GM18868 (cell line): Measurements from ENCODE around the gene IFFO2.

Experiments used
- ATAC-seq: cut with Tn5 transposase; IDR thresholded peaks from one replicate; pipeline ENCODE4 v1.9.1; 2021; ENCODE audit warnings: mild to moderate bottlenecking, moderate library complexity; ENCODE audit not compliant: unreplicated experiment

IFFO2 gene

GRCh38 chr1:18921516-18922251, 34.8 kb downstream of the IFFO2 start:
- no peak for ATAC-seq

GRCh38 chr1:18920931-18921330, 35.5 kb downstream of the IFFO2 start:
- ATAC-seq: no peak

DNA sequence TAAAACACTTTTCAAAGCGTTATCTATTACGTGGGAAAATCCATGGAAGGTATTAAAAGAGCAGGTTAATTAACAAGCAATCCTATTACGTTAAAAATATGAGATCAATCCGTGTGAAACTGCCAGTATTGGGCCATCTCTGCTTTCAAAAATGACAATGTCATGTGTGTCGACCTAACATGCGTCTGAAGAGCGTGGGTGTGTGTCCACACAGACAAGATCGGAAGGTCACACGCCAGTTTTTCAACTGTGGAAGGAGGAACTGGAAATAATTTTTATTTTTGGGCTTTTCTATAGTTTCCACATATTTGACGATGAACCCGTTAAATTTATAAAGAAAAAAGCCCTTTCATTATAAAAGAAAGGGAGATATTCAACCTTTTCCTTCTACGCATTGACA, 36.5 kb downstream of the IFFO2 start:
- no peak for ATAC-seq

GRCh38 chr1:18919197-18919905, 37.1 kb downstream of the IFFO2 start:
- ATAC-seq: no peak

DNA sequence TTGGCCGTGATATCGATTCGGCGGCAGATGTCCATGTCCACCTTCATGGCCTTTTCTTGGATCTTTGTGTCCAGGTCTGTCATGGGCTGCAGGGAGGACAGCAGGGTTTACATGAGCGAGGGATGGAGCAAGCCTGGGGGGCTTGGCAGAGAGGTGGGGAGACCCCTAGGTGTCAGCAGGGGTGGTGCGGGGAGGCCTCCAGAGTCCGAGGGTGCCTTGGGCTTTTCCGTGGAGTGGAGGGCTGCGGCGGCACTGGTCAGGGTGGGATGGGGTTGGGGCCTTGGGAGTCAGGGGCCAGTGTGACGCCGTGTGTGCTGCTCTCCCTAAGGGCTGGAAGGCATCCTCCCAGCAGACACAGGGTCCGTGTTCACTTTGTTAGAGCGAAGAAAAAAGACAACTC, 38.1 kb downstream of the IFFO2 start:
- ATAC-seq: no peak

GRCh38 chr1:18917071-18917799, 39.2 kb downstream of the IFFO2 start:
- no peak for ATAC-seq

DNA sequence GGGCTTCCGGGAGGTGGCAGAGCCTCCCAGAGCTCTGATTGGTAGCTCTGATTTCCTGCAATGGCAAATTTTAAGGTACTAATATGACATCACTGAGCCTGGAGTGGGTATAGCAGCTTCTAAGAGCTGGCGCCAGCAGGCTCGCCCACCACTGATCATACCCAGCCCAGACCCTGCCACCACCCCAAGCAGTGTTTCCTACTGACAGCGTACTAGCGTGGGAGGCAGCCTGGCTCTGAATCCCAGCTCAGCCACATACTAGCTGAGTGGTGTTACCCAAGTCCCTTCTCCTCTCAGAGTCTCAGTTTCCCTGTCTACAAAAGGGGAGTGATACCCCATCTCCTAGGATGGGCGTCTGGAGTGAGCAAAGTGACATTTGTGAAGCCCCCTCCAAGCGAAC, 41.1 kb downstream of the IFFO2 start:
- no peak for ATAC-seq

DNA sequence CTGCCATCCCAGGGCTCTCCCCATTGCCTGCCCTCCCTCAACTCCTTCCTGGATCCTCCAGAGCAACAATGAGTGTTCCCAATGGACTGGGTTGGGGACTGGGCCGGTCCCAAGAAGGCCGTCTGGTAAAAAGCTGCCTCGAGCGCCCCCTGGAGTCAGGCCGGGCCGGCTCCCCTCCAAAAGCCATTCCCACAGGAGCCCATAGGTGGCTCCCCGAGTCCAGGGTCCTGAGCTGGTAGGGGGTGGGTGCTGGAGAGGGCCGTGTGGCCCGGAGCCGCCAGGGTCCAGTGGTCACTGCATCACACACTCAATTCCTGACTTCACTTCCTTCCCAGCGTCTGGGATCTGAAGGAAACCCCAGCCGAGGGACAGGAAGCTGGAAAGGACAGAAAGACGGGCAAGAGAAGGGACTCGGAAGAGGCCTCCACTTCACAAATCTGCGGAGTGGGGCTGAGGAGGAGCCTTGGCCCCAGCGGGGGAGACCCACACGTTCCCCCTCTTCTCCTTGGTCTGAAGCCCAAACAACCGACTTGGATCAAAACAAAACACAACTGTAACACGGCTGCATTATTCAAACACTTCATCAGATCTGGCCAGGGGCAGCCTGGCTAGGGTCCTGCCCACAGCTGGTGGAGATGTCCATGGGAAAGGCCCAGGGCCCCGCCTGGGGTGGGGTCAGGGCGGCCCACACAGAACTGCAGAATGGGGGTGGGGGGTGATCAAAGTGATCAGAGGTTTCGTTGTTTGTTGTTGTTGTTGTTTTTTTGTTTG, 43.2 kb downstream of the IFFO2 start:
- no peak for ATAC-seq

DNA sequence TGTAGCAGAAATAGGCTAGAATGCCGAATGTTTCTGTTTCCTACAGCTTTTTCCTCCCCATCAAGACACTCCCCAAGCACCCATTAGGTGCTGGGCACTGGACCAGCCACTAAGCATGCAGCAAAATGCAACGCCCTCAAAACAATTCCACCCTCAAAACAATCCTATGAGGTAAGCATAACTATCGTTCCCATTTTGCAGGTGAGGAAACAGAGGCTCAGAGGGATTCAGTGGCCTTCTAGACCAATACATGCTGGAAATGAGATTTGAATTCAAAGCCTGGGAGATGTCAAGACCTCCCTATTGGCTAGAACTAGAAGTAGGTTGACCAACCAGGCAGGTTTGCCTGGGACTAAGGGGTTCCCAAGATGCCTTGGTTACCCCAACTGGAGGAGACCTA, 43.9 kb downstream of the IFFO2 start:
- ATAC-seq: no peak

DNA sequence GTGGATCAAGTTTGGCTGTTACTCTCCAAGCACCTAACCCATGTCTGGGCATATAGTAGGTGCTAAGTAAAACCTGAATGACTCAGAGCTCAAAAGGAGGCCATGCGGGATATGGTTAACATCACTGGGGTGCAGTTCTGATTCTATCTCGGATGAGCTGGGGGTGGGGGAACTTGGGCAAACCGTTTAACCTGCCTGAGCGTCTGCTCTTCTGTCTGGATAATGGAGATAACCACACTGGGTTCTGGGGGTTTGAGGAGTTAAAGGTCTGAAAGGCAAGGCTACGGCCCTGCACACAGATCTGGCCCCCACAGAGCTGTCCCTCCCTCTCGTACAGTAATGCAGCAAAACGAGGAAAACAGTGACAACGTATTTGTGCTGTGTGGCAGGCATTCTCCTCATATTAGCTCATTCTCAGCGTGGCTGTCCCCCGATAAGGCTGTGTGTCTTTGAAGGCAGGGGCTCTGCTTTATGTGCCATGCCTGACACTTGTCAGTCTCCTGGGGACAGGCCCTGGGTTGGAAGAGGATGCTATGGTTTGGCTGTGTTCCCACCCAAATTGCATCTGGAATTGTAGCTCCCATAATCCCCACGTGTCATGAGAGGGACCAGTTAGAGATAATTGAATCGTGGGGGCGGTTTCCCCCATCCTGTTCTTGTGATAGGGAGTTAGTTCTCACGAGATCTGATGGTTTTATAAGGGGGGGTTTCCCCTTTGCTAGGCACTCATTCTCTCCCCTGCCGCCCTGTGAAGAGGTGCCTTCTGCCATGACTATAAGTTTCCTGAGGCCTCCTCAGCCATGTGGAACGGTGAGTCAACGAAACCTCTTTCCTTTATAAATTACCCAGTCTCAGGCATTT, 47.3 kb downstream of the IFFO2 start:
- no peak for ATAC-seq

DNA sequence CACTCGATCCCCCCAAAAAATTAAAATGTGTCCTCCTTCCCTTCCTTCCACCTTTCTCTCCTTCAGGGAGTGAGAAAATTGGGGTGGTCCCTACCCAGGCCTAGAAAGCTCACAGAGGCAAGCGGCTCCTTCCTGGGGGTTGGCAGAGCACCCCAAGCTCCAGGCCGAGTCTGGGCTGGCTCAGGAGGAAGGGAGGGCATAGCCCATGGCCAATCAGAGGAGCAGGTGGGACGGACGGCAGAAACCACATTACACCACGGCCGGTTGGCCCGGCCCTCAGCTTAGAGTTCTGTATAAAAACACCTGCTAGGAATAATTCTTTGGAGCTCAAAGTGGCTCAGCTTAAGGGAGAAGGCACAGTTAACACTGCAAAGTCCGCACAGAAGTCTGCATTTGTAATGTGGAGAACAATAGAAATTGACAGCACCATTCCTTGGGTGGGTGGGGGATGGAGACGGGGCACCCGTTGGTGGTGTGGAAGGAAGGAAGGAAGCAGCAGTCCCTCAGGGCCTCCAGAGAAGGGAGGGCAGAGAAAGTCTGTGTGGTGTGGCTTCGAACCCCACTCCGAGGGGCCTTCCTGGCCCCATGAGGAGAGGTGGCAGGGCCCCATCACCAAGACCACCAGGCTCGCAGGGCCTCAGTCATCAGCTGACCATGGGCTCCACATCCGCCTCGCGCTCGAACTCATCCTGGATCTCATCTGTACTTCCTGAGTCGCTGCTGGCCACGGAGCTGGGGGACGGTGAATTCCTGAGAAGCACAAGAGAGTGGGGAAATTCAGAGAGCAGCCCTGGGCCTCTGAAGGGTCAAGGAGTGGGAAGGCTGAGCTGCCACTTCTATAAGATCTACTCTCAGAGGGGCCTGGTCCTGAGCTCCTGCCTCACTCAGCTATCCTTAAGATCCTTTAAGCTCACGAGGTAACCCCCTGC, 48.3 kb downstream of the IFFO2 start:
- no peak for ATAC-seq

DNA sequence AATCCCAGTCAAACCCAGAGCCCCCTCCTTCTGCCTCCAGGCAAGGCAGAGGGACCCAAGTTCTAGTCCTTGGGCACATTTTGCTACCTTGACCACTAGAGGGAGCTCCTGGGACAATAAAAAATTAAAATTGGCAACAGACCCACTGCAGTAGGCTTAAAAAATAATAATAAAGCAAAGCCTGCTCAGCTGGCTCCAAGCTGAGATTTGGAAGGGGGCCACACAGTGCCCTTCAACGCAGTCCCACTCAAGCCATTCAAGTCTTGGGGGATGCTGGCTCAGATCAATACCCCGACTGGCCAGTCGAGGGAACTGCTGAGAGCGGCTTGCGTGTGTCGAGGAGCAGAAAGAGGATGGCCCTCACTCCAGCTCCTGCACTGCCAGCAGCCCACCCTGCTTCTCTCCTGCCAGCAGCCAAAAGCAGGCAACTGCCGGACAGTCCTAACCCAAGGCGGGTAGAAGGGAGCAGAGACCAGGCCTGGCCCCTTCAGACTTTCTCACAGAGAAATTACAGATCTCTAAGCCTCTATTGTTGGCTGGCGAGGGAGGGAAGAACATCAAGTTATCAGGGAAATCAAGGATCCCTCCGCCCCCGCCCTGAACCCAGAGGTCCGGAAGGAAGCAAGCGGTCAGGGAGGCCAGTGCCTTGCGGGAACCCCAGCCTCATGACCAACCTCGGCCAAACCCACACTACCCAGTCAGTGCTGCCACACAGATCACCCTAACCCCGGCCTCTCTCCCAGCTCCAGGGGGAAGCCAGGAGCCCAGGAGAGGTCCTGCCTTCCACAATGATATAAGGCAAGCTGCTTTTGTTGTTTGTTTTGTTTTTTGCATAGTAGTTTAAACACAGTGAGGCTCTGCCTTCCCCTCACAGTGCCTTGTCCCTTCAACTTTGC, 49.2 kb downstream of the IFFO2 start:
- ATAC-seq: no peak

- no peak for ATAC-seq
Measured at GRCh38 chr1:18903291-18903756, 53.2 kb downstream of the IFFO2 start.

DNA sequence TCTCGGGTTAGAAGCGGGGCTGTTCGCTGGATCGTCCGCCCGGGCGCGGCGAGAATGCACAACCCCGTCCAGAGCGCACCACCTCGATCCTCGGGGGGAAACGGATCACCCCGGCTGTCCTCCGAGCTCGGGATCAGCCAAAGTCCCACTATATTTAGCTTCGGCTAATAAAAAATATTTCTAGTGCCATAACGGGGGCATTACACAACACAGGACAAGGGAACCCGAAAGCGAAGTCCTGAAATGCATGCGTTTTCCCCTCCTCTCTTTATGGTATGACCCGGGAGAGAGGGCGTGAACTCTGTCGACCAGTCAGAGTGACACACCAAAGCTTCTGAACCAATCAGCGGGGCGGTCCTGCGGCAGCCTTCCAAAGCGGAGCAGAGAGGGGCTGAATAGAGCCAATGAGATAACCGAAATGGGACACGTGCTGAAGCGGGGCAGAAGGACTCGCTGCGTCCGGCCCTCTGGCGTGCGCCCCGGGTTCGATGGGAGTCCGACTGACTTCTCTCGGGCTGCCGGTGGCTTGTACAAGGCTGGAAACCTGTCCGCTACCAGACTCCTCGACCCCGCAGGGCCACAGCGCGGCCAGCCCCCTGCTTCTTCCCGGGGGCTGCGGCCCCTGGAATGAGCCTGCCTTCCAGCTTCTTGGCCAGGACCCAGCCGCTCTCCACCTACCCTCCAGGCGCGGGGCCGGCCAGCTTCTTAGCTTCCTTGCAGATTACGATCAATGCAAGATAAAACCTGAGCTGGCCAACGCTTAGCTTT, 53.8 kb downstream of the IFFO2 start, which contains the start of gene ALDH4A1:
ALDH4A1 (minus strand) TSS at position 33 of the 768 bp plus-strand sequence; CDS start at position 1, 32 bp downstream.
- ATAC-seq: peak; percentile 94

DNA sequence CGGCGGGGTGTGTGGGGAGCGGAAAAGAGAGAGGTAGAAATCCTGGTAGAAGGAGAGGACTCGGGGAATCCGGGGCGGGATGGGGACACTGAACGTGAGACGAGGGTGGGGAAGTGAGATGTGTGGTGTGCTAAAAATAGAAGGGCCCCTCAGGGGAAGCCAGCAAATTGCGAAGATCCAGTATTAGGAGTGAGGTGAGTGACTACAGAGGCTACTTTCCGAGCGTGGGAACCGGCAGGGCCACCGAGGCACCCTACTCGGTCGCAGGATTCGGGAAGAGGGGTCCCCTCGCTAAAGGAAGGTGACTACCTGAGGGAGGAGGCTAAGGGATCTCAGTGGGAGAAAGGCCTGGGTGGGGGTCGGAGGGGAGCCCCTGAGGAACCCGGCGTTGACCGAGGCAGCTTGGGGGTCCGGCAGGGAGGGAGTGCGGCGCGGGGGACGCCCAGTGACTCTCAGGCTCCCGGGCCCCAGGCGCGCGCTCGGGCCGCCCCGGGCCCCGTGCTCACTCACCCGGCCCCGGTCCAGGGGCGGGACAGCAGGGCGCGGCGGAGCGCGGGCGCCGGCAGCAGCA, 54.4 kb downstream of the IFFO2 start:
- ATAC-seq: no peak

DNA sequence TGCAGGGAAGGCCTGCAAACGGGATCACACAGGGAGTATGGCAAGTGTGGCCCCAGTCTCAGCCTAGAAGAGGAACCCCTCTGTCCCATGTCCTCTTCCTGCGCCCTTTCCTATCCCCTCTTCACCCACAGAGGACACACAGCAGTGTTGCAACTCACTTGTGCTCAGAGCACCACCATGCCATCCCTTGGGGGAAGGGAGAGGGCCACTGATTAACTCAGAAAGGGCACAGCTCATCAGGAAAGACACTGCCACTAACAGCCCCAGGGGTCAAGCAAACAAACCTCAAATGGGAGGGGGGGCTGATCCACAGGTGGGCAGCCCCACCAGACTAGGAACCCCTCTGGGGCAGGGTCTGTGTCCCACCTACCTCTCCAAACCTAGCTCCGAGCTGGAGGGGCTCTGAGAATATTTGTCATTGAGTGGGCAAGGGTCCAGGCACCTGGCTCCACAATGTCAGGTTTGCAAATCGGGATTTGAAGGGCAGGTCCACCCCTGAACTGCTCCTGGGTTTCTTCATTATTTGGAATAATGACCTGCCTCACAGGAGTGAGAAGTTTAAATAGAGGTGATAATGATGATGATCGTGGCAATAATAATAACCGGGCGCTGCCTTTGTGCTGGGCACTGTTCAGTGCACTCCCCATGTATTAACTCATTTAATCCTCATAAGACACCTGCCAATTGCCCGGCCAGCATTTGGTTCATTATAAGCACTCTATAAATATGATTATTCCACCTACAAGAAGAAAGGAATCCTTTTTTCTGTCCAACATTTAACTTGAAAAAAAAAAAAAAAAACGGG, 55.1 kb downstream of the IFFO2 start:
- no peak for ATAC-seq
